ENCODE measurements around the gene TMEM247.
A peak's percentile ranks its signal among the peaks of the same experiment; 100 is the strongest.
"Not testable (repeated sequence)": the region's sequence is repeated elsewhere in the genome, so short reads cannot be mapped to it uniquely, and the experiment has no call there.

The TMEM247 gene

DNA sequence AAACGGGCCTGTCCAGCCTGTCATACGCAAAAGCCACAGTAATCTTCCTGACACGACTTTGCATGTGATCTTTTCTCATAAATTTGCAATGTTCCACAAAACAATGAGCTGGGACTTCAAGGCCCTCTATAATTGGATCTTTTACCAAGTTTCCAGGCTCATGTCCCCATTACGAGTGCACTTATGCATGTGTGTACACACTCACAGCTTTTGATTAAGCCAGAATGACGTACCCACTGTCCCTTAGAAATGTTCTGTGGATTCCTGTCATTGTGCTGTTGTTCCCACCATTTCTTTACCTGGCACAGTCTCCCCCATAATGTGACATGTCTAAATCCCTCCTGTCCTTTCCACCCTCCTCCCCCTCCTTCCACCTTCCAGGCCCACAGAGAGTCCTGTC lies 19.7 kb upstream of the TMEM247 start:
- no peak for FAIRE-seq

DNA sequence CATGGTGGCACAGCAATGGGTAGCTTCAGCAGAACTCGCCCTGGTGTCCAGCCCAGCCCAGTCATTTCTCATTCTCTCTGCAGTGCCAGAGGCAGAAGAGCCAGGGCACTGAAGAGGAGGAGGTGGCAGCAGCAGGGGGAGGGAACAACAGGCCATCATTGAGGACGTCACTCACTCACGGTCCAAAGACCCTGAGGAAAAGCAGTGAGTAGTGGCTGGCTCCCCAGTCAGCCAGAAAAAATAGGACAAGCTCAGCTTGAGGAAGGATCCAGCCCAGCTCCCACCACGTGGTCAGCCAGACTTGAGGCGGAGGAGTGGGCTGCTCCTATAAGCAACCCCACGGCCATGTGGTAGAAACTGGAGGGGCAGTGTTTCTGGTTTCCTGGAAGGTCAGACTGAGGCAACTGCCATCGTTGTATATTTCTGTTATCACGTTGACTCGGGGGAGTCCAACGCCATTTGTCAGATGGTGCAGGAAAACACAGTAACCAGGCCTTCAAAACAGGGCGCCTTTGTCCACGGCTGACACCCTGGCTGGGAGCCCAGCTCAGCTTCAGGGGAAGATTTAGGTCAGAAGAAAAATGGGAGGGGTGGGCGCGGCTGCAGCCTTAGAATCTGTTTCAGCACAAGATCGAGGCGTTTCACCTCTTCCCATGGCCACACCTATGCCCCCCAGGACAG lies 19.0 kb upstream of the TMEM247 start:
- FAIRE-seq = no peak

DNA sequence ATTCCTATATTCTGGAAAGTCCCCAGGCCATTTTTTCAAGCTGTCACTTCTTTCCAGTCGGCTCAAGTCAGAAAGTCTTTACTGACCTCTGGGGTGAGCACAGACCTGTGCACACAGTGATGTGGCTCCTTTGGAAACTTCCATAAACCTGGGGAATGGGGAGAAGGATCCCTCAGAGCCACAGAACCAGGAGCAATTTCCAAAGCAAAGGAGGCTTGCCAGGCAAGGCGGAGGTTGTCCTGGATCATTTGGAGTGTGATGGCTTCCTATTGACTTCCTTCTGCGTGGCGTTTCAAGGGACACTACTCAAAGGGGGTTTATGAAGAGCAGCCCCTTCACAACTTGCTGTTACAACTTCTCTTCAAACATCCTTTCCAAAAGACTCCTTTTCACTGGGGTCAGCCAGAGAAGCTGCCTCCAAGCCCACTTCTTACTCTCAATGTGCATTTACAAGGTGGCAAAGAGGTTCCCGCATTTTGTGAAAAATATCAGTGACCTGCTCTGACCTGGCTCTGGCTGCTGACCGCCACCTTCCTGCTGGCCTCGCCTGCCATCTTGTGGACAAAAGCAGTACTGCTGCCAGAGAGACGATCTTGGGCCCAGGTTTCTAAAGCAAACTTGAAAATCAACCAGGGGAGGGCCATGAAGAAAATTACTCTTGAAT lies 18.2 kb upstream of the TMEM247 start:
- FAIRE-seq = peak; percentile 17

DNA sequence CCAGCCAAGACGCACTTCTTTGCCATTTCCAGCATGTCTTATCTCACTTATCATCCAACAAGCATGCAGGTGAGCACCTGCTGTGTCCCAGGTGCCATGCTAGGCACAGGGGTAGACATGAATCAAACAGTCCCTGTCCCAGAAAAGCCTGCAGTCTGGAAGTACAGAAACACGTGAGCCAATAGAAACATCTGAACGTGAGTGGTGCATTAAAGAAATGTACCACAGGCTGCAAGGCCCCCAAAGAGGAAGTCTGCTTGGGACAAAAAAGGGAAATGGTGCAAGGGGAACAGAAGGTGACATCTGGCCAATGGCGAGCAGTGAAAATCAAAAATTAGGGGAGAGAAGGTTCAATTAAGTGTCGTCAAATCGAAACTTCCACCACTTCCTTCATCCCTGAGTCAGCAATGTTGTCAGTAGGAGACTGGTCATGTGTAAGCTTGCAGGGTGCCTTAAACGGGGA lies 17.6 kb upstream of the TMEM247 start:
- no peak for FAIRE-seq

DNA sequence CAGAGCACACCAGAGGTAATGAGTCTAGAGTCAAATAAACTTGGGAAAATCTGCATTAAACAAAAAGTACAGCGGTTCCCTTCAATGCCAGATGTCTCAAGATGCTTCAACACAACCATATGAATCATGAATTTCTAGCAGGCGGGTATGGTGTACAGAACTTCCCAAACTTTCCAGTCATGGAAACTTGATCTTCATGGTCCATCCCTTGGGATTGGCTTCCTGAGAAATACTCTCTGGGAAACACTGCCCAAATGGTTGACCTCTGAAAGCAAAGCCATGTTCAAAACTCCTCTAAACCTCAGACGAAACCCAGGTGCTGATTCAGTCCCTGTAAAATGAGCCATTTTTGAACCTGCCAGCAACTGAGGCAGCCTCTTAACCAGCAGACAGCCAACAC lies 16.4 kb upstream of the TMEM247 start:
- FAIRE-seq = no peak

DNA sequence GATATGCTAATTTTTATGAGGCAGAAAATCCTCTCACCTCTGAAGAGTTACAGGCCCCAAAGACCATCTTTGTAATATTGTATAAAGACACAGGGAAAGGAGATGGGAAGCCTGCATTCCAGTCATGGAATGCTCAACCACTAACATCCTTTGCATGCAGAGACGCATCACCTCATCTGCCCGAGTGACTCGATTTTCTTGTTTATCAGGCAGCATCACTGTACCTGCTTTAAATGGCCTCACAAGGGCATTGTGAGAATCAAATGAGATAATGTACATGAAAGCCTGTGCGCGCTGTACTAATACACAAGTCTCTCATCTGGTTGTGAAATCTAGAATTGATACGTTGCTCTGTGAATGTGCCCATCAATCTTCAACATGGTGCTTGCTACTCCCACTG lies 10.2 kb upstream of the TMEM247 start:
- FAIRE-seq = no peak

DNA sequence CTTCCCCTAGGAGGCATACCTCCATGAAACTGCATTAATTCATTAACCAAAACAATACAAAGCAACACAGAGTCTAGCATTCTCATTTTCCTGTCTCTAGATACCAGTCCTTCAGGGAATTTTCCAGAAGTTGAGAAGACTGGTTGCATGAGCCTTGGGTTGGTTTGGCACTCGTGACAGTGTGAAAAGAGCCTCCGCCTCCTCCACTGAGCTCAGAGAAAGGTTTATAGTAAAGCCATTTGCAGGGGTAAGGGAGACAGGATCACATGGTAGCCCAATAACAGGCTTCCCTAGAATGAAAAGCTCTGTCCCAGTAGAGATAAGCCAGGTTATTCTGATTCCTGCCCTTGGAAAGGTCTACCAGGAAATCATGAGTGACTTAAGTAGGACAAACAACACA lies 9.7 kb upstream of the TMEM247 start:
- FAIRE-seq = no peak

DNA sequence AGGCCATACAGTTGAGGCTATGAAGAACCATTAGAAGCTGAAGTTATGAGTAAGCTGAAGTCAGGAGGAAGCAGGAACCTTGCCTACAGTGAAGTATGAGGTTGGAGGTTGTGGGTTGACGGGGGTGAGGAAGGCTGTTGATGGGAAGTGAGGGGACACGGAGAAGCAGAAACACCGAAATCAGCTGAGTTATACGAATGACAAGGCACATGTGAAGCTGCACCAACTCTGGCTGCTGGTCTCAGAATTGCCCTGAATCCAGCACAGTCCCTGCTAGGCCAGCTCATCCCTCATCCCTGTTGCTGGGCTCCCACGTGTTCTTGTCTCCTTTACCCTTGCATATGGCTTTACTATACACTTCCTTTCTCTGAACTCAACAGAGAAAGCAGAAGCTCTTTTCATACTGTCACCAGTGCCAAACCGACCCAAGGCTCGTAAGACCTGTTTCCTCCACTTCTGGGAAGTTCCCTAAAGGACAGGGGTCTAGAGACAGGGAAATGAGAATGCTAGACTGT lies 9.2 kb upstream of the TMEM247 start:
- FAIRE-seq = no peak

DNA sequence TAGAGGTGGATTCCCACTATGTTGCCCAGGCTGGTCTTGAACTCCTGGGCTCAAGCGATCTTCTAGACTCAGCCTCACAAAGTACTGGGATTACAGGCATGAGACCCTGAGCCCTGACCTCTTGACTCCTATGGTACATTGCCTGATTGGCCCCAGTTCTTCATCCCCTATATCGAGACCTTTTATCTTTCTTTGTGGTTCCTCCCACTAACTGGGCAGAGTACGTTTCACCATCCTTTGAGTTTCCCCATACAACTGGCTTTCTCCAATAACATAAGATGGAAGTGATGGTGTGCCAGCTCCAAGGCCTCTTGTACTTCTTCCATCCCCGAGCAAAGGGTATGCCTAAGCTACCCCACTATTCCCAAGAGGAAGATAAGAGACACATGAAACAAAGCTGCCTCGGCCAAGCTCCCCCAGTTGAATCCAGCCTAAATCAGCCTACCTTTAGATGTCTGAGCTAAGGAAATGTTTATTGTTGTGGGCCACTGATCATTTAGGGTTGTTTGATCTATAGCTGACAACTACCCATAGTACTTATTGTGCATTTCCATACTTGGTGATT lies 8.3 kb upstream of the TMEM247 start:
- FAIRE-seq = no peak

DNA sequence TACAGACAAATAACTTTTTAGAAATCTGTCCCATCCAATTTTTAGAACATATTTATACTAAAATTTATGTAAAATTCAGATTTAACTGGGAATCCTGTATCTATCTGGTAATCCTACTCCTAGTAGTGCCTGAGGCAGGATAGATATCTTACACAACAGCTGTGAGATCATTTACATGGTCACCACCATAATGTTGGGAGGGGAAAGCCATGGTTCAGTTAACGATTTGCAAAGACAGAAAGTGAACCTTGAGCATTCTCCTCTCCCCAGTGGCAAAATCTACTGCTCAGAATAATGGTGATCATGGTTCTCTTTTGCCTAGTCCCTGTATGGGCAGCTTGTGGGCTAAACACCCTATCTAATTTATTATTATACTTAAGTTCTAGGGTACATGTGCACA lies 7.7 kb upstream of the TMEM247 start:
- no peak for FAIRE-seq

DNA sequence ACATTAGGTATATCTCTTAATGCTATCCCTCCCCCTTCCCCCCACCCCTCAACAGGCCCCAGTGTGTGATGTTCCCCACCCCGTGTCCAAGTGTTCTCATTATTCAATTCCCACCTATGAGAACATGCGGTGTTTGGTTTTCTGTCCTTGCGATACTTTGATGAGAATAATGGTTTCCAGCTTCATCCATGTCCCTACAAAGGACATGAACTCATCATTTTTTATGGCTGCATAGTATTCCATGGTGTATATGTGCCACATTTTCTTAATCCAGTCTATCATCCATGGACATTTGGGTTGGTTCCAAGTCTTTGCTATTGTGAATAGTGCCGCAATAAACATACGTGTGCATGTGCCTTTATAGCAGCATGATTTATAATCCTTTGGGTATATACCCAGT lies 7.2 kb upstream of the TMEM247 start:
- not testable (repeated sequence) for FAIRE-seq

DNA sequence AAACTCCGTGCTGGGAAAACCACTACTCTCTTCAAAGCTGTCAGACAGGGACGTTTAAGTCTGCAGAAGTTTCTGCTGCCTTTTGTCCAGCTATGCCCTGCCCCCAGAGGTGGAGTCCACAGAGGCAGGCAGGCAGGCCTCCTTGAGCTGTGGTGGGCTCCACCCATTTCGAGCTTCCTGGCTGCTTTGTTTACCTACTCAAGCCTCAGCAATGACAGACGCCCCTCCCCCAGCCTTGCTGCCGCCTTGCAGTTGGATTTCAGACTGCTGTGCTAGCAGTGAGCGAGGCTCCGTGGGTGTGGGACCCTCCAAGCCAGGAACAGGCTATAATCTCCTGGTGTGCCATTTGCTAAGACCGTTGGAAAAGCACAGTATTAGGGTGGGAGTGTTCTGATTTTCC lies 1.9 kb upstream of the TMEM247 start:
- not testable (repeated sequence) for FAIRE-seq

DNA sequence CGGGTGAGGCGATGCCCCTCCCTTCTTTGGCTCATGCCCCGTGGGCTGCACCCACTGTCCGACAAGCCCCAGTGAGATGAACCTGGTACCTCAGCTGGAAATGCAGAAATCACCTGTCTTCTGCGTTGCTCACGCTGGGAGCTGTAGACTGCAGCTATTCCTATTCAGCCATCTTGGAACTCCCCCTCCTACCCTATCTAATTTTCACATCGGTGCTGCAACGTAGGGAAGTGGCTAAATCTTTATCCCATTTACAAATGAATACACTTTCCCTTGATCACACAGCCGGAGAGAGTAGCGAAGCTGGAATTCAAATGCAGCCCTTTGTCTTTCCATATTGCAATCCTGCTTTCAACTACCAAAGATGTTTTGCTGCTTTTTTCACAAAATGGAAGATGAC lies 1.4 kb upstream of the TMEM247 start:
- FAIRE-seq = no peak

DNA sequence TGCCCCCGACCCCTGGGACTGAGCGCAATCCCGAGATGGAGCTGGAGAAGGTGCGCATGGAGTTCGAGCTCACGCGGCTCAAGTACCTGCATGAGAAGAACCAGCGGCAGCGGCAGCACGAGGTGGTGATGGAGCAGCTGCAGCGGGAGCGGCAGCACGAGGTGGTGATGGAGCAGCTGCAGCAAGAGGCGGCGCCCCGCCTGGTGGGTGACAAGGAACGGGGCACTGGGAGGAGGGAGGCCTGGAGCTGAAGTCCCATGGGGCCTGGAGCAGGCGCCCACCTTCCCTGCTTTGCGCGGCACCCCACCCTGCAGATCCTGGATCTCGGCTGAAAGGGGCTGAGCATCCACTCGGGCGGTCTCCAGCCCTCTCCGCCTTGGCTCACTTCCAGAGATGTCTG lies 1.2 kb downstream of the TMEM247 start:
- no peak for FAIRE-seq

DNA sequence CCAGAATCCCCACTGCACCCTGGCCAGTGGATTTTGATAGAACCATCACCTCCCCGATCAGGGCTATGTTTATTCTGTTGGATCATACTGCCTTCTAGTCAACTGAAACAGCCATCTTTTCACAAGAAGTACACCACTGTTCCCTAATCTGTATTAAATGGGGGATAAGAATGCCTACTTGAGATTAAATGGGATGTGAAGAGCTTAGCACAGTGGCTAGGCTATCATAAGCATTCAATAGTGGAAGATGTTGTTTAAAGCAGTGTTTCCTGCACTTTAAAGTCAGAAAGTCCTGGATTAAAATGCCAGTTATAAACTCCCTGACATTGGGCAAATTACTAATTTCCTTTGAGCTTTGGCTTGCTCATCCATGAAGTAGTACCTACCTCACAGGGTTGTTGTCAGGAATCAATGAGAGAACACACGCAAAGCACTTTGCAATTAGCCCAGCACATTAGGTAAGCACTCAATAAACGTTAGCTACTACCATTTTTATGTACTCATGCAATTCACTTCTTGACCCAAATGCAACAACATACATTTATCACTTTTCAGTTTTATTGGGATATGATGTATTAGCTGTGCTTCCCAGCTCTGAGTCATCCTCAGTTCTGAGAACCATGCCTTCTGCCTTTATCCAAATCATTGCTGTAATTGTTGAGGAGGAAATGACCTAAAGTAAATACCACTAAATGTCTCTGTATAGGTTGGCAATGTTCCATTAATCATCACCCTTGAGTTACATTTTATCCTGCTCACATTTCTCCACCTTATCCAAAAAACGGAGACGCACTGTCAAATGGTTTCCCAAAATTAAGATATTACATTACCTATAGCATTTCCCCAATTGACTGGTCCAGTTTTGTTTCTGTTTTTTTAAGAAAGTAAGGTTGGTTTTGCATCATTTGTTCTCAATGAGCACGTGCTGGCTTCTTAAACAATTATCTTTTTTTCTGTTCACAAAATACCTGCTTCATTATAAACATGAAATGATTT lies 2.1 kb downstream of the TMEM247 start:
- FAIRE-seq = no peak

DNA sequence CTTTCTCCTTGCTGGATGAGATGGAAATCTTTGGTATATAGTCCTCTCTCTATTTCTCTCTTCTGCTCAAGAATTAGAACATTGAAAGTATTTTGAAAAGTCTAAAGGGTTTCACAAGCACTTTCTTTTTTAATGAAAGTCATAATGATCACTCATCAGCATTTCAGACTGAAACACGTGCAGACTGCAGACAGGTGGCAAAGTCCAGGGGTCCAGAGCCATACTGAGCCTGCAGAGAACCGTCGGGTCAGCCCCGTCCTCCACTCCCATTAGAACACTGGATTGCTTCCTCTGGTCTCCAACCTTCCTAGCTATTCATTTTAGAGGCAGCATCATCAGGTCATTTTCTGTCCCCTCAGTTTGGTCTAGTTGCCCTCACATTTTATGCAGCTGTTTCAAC lies 3.1 kb downstream of the TMEM247 start:
- no peak for FAIRE-seq

DNA sequence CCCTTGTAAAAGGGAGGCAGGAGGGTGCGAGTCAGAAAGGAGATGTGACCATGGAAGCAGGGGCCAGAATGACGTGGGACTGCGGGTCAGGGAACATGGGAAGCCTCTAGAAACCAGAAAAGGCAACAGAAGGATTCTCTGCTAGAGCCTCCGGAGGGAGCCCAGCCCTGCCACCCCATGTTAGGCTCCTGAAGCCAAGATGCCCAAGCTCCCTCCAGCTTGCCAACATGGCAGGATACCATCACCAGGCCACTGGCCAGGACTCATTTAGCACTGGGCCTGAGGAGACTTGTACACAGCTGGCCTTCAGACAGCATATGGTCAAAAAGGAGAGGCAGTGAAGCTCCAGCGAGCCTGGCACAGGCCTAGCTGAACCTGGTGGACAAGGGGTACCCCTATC lies 5.6 kb downstream of the TMEM247 start:
- FAIRE-seq = no peak

DNA sequence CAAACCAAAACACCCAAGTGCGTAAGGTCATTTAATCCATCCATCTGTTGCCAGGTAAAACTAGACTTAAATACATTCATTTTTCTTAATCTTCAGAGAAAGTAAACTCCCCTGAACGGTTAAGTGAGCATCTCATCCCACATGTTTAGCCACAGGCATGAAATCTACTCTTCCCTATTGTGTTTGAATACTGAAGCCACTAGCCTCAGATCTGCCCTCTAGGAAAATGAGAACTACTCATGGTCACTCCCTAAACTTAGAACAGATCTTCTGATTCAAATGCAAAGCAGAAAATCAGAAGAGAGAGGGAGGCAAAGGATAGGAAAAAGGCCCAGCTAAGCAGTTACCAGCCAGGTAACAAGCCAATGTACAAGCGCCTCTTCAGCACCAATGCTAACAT lies 7.1 kb downstream of the TMEM247 start:
- FAIRE-seq = no peak

DNA sequence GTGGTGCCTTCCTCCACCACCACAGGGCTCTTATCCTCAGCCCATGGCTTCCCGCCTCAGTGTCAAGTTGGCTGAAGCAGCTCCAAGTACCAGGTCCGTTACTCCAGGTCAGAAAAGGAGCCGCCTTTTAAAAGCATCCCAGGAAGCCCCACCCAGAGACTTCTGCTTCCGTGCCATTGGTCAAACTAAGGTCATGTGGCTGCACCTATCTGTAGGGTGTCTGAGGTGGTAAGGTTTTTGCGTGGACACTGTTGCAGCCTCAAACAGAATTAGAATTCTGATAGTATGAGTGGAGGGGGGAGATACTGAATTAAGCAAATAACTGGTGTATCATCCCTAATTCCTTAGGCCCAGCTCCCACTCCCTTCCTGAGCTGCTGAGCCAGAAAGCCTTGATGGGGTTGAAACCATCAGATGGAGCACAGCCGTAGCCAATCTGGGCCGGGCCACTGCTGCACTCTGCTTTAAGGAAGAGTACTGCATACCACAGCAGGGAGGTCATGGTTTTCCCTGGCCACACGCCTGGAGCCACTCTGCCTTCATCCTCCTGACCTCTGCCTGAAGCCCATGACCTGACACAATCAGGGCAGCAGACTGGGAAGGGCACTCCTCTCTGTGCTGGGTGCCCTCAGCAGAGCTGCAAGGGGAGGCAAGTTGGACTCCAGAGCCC lies 8.4 kb downstream of the TMEM247 start:
- no peak for FAIRE-seq

DNA sequence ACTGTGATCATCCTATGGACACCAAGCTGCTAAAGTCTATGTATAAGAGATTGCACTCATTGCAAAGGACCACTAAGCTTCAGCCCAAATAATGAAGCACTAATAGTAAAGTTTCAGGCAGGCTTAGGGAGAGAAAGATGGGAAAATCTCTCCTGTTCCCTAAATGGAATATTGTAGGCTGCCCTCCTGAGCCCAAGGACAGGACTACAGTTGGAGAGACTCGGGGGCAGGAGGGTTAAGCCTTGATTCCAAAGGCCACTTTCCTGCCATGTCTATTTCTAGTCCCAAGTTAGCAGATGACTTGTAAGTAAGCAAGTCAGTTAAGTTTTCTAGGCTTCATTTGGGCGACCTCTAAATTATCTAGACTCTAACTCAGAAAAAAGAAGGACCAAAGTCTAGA lies 9.0 kb downstream of the TMEM247 start:
- FAIRE-seq = no peak

DNA sequence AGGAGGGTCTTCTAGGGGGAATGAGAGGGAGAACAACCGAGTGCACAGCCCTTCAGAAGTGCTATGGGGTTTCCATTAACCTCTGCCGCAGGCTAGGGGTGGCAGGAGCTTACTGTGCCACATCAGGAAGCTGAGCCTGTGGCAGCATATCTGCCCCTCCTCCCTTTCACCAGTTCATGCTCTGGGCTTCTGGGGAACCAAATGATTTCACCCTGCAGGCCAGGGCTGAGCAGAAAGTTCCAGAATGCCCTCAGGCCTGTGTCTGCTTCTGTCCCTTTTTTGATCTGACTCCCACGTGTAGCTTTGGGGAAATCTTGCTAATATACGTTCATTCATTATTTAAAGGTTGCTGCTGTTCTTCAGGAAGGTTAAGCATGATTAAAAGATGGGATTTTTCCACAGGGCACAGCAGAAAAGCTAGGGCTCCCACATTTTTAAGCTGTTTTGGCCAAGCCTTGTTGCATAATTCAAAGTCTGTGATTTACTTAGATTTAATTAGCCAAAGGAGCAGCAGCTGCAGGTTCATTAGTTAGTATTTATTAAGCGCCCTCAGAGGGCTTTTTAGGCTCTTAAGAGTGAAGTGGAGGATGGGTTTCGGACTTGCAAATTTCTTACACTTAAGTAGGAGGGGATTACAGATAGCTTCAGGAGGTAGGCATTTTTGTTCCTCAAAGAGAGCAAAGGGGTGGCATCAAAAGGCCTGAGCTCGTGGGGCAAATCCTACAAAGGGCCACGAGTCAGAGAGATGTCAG lies 10.2 kb downstream of the TMEM247 start:
- FAIRE-seq = no peak
